Breast epithelium (tissue), 3 donors: ENCODE measurements around the gene ITIH6.

Experiments
- POLR2AphosphoS5 ChIP-seq, 3 donors: sonication (generic); formaldehyde crosslinking; IDR thresholded peaks; one replicate each; pipeline ENCODE4 v1.6.1; 2017; ENCODE audit warnings: antibody characterized with exemption in 3 of 3
- TF ChIP-seq, protein P1 (sequence below), 3 donors: fragments of 450-650 bp; IDR thresholded peaks; one replicate each; pipeline ENCODE4 v1.5.1; 2016 to 2017; ENCODE audit warnings: antibody characterized with exemption in 3 of 3, mild to moderate bottlenecking in 3 of 3, moderate library complexity in 3 of 3

DNA sequence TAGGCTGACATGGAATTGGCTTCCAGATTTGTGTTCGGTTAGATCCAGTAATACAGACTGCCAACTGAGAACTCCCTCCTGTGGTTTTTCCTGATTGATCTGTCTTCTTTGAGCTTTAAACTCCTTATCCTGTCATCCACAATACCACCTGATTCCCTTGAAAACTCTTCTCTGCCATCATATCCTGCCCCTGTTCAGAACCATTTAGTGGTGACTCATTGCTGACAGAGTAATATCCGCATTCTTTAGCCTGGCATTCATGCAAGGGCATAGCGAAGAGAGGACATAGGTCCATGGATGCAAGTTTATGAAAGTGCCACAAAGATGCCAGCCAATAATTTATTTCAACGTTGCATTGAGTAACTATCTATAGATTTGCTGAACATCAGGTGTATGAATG is 76.6 kb downstream of the ITIH6 start:
- TF ChIP-seq, protein P1, sequence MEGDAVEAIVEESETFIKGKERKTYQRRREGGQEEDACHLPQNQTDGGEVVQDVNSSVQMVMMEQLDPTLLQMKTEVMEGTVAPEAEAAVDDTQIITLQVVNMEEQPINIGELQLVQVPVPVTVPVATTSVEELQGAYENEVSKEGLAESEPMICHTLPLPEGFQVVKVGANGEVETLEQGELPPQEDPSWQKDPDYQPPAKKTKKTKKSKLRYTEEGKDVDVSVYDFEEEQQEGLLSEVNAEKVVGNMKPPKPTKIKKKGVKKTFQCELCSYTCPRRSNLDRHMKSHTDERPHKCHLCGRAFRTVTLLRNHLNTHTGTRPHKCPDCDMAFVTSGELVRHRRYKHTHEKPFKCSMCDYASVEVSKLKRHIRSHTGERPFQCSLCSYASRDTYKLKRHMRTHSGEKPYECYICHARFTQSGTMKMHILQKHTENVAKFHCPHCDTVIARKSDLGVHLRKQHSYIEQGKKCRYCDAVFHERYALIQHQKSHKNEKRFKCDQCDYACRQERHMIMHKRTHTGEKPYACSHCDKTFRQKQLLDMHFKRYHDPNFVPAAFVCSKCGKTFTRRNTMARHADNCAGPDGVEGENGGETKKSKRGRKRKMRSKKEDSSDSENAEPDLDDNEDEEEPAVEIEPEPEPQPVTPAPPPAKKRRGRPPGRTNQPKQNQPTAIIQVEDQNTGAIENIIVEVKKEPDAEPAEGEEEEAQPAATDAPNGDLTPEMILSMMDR (IDR thresholded peaks at IDR 0.05): no peak
- no peak for TF ChIP-seq POLR2AphosphoS5 (IDR thresholded peaks at IDR 0.05)
